Stimulated activated CD4-positive, alpha-beta T cell treated with anti-CD3 and anti-CD28 coated beads, Interleukin-1b, Interleukin-23, amount 100 ng/mL, for 48 hours (primary cell): ENCODE results near the gene ACTR2.
A peak's percentile ranks its signal among the peaks of the same experiment; 100 is the strongest.
"Not testable (repeated sequence)": the region's sequence is repeated elsewhere in the genome, so short reads cannot be mapped to it uniquely, and the experiment has no call there.

ENCODE experiments used
- DNase-seq: peaks from one replicate; pipeline ENCODE4 v3.0.0-alpha.2; 2020

Gene ACTR2

DNA sequence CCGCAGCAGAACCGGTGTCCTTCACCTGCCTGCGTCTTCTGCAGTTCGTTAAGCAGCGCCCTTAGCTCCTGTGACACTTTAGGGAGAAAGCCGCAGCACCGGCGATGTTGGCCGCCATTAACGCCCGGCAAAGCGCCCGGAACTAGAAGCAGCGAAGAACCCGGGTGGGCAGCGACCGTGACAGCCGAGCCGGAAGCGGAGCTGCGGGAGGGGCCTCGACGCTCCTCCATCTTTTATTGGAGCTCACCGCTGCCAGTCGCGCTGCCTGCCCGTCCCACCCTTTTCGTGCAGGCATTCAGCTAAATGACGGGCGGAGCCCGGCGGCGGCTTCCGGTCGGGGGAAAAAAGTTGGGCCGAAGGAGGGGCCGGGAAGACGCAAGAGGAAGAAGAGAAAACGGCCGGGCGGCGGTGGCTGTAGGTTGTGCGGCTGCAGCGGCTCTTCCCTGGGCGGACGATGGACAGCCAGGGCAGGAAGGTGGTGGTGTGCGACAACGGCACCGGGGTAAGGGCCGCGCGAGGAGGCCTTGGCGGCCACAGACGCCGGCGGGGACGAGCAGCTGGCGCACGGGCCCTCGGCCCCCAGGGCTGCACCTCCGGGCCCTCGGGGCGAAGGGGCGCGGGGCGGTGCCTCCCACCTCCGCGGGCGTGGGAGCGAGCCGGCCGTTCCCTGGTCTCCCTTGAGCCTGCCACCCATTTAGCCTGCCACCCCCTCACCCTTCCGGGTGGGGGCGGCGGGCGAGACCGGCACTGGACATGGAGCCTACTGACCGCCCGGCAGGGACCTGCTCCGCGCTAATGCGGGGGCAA is at the start of gene ACTR2:
Gene ACTR2 (plus strand): TSS at position 376 of the 807 bp plus-strand sequence. CDS start 79 bp downstream, at position 455.
- peak; percentile 96 for DNase-seq

DNA sequence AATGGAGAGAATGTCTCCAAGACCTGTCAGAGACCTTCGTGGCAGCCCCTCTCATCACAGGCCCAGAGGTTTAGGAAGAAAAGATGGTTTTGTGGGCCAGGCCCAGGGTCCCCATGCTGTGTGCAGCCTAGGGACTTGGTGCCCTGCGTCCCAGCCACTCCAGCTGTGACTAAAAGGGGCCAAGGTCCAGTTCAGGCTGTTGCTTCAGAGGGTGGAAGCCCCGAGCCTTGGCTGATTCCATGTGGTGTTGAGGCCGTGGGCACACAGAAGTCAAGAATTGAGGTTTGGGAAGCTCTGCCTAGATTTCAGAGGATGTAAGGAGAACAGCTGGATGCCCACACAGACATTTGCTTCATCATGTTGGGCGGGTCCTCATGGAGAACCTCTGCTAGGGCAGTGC is 45.1 kb upstream of the ACTR2 start:
- DNase-seq, result no peak

GRCh38 chr2:65183406-65183805 is 44.2 kb upstream of the ACTR2 start:
- DNase-seq, result not testable (repeated sequence)

DNA sequence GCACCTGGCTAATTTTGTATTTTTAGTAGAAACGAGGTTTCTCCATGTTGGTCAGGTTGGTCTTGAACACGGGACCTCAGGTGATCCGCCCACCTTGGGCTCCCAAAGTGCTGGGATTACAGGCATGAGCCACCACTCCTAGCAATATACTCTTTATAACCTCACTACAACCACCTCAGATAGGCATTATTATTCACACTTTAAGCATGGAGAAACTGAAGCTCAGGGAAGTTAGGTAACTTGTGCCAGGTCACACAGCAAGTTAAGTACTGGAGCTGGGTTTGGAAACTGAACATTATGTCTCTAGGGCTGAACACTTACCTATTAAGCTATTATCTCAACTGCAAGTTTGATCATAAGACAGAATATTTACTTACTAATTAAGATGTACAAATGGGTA is 42.6 kb upstream of the ACTR2 start:
- no peak for DNase-seq

DNA sequence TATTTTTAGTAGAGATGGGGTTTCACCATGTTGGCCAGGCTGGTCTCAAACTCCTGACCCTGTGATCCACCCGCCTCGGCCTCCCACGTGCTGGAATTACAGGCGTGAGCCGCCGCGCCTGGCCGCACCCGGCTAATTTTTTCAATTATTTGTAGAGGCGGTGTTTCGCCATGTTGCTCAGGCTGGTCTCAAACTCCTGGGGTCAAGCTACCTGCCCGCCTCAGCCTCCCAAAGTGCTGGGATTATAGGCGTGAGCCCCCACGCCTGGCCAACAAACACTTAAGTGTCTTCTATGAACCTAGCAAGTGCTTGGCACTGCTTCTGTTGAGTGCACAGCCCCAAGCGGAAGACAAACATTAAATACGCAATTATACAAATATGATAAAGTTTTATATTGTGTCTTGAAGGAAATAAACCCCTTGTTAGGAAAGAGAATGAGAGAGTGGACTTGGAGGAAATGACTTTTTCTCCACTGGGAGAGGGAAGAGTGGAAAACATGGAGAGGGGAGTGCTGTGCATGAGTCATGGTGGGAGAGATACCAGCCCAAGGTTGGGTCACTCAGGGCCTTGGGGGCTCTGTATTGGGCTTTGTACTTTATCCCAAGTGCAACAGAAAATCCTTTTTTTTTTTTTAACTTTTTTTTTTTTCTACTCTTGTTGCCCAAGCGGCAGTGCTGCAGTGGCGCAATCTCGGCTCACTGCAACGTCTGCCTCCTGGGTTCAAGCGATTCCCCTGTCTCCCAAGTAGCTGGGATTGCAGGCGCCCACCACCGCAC is 41.4 kb upstream of the ACTR2 start:
- DNase-seq, result no peak

GRCh38 chr2:65186872-65187851 is 40.5 kb upstream of the ACTR2 start:
- DNase-seq, result peak; percentile 51

GRCh38 chr2:65193446-65193845 is 34.2 kb upstream of the ACTR2 start:
- DNase-seq, result no peak

DNA sequence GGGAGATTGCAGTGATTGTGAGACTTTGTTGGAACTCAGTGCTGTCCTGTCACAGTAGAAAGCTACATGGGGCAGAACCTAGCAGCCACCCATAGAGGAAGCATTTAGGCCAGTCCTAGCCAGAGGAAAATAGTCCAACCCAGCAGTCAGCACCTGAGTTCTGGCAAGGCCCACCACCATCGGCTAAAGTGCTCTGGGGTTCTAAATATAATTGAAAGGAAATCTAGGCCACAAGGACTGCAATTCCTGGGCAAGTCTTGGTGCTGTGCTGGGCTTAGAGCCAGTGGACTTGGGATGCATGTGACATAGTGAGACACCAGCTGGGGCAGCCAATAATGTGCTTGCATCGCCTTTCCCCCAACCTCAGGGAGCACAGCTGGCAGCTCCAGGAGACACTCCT is 28.9 kb upstream of the ACTR2 start:
- no peak for DNase-seq

GRCh38 chr2:65199166-65199565 is 28.5 kb upstream of the ACTR2 start:
- no peak for DNase-seq

GRCh38 chr2:65199891-65200290 is 27.7 kb upstream of the ACTR2 start:
- DNase-seq, result no peak

DNA sequence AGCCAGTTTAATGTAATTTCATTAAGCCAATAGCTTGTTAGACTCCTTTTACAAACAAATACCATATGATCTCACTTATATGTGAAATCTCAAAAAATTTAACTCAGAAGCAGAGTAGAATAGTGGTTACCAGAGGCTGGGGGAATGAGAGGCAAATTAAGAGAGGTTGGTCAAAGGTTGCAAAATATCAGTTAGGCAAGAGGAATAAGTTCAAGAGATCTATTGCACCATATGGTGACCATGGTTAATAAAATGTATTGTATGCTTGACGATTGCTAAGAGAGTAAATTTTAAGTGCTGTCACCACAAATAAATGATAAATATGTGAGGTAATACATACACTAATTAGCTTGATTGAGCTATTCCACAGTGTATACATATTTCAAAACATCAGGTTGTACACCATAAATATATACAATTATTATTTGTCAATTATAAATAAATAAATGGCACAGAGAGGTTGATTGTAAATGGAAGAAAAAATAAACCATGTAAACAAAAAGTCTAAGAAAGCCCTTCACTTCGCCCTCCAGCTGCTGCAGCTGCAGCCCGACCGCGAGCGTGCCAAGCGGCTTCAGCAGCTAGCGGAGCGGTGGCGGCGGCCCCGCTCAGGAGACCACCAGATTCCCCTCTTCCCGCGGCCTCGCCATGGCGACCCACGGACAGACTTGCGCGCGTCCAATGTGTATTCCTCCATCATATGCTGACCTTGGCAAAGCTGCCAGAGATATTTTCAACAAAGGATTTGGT is 23.0 kb upstream of the ACTR2 start:
- DNase-seq, result no peak

GRCh38 chr2:65212115-65212514 is 15.5 kb upstream of the ACTR2 start:
- DNase-seq, result no peak

DNA sequence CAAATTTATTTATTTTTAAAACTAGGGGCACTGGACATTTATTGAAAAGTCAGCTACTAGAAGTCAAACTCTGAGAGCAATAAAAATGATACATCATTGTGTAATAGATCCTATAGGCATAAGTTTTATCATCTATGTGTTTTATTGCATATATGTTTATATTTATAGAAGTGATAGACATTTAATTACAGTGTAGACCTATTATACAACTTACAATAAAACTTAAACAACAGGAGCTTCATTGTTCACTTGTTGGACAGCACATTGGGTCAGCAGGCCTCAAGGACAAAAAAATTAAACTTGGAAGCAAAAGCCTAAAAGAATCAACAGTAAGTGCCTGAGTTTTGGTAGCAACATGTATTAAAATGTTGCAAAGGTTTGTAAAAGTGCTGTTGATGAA is 15.0 kb upstream of the ACTR2 start:
- no peak for DNase-seq

GRCh38 chr2:65213035-65213434 is 14.6 kb upstream of the ACTR2 start:
- DNase-seq, result no peak

- no peak for DNase-seq
Observed at GRCh38 chr2:65214361-65214760, 13.3 kb upstream of the ACTR2 start.

DNA sequence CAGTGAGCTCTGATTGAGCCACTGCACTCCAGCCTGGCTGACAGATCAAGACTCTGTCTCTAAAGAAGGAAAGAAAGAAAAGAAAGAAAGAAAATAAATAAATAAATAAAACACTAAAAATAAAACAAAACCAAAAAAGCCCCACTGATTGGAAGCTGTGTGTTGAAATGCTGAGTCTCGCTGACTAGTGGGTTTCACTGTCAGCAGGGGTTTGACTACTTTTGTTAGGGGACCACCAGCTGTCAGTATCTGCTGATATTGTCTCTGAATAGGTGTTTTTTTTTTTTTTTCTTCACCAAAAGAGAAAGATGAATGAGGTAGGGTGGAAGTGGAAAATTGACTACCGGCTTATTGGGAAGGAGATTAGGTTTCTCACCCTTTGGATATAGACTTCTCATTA is 12.8 kb upstream of the ACTR2 start:
- DNase-seq, result no peak

DNA sequence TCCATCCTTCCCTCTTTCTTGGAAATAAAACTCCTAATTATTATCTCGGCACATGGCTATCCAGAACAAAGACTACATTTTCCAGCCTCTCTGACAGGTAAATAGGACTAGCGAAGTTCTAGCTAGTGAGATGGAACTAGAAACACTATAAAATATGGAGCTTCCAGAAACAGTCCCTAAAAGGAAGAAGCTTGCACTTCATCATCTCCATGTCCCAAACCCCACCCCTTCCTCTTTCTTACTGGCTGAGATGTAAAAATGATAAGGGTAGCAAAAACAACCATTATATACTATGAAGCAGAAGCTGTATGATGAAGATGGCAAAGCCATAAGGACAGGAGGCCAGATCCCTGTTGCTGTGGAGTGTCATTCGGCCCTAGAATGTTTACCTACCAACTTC is 11.7 kb upstream of the ACTR2 start:
- DNase-seq, result no peak

DNA sequence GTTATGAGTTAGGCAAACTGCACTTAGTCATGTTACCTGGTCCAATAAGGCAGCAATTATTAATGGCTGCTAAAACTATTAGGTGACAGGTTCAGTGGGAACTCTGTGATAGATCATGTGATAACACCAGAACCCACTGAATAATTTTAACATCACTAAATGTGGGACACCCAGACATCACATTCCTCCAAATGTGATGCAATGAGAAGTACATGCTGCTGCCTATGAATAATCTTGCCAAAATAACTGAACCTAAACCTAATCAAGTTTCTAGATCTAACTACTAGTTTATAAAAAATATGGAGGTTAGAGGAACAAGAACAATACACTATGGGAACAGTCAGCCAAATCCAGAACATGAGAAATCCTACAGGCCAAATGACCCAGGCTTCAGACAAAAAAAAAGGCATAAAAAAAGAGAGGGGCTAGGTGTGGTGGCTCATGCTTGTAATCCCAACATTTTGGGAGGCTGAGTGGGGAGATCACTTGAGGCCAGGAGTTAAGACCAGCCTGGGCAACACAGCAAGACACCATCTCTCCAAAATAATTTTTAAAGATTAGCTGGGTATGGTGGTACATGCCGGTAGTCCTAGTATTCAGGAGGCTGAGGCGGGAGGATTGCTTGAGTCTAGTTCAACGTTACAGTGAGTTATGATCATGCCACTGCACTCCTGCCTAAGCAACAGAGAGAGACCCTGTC is 7.0 kb upstream of the ACTR2 start:
- DNase-seq, result no peak

GRCh38 chr2:65221275-65221674 is 6.4 kb upstream of the ACTR2 start:
- DNase-seq, result not testable (repeated sequence)

- DNase-seq, result no peak
Observed at GRCh38 chr2:65227020-65227455, 593 bp upstream of the ACTR2 start.

DNA sequence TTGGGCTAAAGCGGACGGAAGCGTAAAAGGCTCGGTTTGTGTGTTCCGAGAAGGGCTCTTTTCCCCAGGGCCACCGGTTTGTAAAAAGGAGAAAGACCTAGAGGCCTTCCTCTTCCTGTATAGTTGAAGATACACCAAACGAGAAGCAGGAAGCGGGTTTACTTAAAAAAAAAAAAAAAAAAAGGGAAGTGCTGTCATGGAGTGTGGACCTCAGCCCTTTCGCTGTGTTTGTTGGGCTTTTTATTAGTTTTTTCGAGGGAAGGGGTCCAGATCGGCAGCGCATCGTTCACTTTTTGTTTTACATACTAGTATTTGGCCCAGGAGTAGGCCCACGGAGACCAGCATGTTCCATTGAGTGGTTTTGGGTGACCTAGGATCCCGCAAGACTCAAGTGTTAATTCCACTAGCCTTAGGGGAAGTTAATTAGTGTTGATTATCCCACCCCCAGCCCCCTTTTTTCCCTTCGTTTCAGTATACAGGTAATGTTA is 676 bp downstream of the ACTR2 start:
- peak; percentile 14 for DNase-seq
